Measurements from ENCODE around the gene UBE2B. TPM values are rescaled to one million over a fixed set of nuclear protein-coding genes. Genes with fewer than 3 reads are reported as not detected.

Gene UBE2B
- total and polyA plus RNA-seq, 10 of the 15 experiments (the other 5 are each of a cell fraction or from before 2014, with no cell fraction given), result 10.8 to 179 (median 61.3) TPM

- H3K79me2 ChIP-seq (ENCODE audit: control insufficient read depth, insufficient read depth, low read length), result no peaks in the 10 kb centered on the region
- H3K4me1 ChIP-seq (ENCODE audit: control insufficient read depth, insufficient read depth, low read length), result no peaks in the 10 kb centered on the region
- ATAC-seq, result no peak
- H3K27ac ChIP-seq (ENCODE audit: control insufficient read depth, insufficient read depth), result no peak overlapping the region
- BruUV-seq (replicated peaks), result no TSS peak
- ChIA-PET SMC1A (ENCODE audit: uncharacterized antibody, unreplicated experiment) (interaction anchor here (1.6 kb wide), 1 partner anchor 12 kb away, joined by 3 read pairs; the partner anchor contains the start of gene CDKN2AIPNL), CTCF (interaction anchor here (0.5 kb wide), 1 partner anchor 96 kb away, joined by 3 read pairs; no protein-coding TSS in a partner anchor), POLR2A (no interaction called here), RAD21 (ENCODE audit: unreplicated experiment) (no interaction called here)
- WGBS (ENCODE audit: insufficient coverage, insufficient replicate concordance, low lambda C conversion rate, missing lambda C conversion rate), result 90% methylated on average over 2 of the region's 2 CpGs
- no peak for DNase-seq (ENCODE audit: low read depth, low spot score)
- in situ Hi-C loops (cut with MboI), result no loop called here
- H3K4me2 ChIP-seq (ENCODE audit: control insufficient read depth, insufficient read depth), result no peak overlapping the region
- no peaks in the 10 kb centered on the region for H3K27me3 ChIP-seq (replicated peaks in 1 of 2; ENCODE audit: control insufficient read depth in 2 of 2, insufficient read depth in 2 of 2, low read length in 1 of 2)
- no peak overlapping the region for H3K9ac ChIP-seq (ENCODE audit: control insufficient read depth, insufficient read depth, low read length)
- H2AFZ ChIP-seq (ENCODE audit: control insufficient read depth, low read depth, low read length), result no peak overlapping the region
- no peaks in the 10 kb centered on the region for H4K20me1 ChIP-seq (ENCODE audit: control insufficient read depth, insufficient read depth)
- intact Hi-C loops (cut with micrococcal nuclease; ENCODE audit: unreplicated experiment), result no loop called here
- FAIRE-seq, result no peak
- TF ChIP-seq RCOR1 (conservative IDR thresholded peaks at IDR 0.05; ENCODE audit: low read depth, low read length), result no peak
- no peak for TF ChIP-seq PML (IDR thresholded peaks at IDR 0.05; ENCODE audit: low read length)
- no peak for TF ChIP-seq EED (IDR thresholded peaks at IDR 0.05; ENCODE audit: low read depth)
- no peak for TF ChIP-seq MXI1 (IDR thresholded peaks at IDR 0.05; ENCODE audit: low read depth, low read length)
- TF ChIP-seq BHLHE40 (IDR thresholded peaks at IDR 0.05; ENCODE audit: borderline replicate concordance in 1 of 2, low read depth in 2 of 2, low read length in 1 of 2), result no peak
- no peak for TF ChIP-seq ZBED1 (IDR thresholded peaks at IDR 0.05; ENCODE audit: borderline replicate concordance)
- no peak for TF ChIP-seq E2F8 (IDR thresholded peaks at IDR 0.05; ENCODE audit: low read depth, partially characterized antibody)
- TF ChIP-seq NFYB (IDR thresholded peaks at IDR 0.05; ENCODE audit: insufficient read depth, low read depth, low read length), result no peak
- TF ChIP-seq GABPA (IDR thresholded peaks at IDR 0.05; ENCODE audit: low read depth), result no peak
- no peak for TF ChIP-seq HDAC2 (IDR thresholded peaks at IDR 0.05)
- no peak for TF ChIP-seq SMAD1 (IDR thresholded peaks at IDR 0.05; ENCODE audit: low read depth, partially characterized antibody)
- no peak for TF ChIP-seq NR2F1 (conservative IDR thresholded peaks at IDR 0.05)
- TF ChIP-seq SIN3A (IDR thresholded peaks at IDR 0.05; ENCODE audit: low read depth, low read length), result no peak
- no peak for TF ChIP-seq POLR2AphosphoS2 (IDR thresholded peaks at IDR 0.05; ENCODE audit: low read depth, low read length)
- no peak for TF ChIP-seq HCFC1 (IDR thresholded peaks at IDR 0.05; ENCODE audit: low read length)
- no peak overlapping the region for H3K4me3 ChIP-seq
- peaks cover 2% of the 10 kb centered on the region in 2 experiments; a peak in 3 of 4 replicates for H3K36me3 ChIP-seq (ENCODE audit: control insufficient read depth in 2 of 2, insufficient read depth in 2 of 2, low read length in 1 of 2)
- H3K9me3 ChIP-seq (replicated peaks; ENCODE audit: control insufficient read depth, insufficient read depth, low read length), result no peaks in the 10 kb centered on the region
These were observed 27.3 kb downstream of the UBE2B start for GRCh38 chr5:134398609-134399155.

Measured in GM12878 (cell line).